IPS-NIHi7 (cell line): Measurements from ENCODE around the gene MRPL9.

ENCODE experiments used
- DNase-seq: peaks from one replicate; pipeline ENCODE4 v3.0.0; 2012; ENCODE audit warnings: mixed read lengths; ENCODE audit errors: extremely low spot score

Gene MRPL9

DNA sequence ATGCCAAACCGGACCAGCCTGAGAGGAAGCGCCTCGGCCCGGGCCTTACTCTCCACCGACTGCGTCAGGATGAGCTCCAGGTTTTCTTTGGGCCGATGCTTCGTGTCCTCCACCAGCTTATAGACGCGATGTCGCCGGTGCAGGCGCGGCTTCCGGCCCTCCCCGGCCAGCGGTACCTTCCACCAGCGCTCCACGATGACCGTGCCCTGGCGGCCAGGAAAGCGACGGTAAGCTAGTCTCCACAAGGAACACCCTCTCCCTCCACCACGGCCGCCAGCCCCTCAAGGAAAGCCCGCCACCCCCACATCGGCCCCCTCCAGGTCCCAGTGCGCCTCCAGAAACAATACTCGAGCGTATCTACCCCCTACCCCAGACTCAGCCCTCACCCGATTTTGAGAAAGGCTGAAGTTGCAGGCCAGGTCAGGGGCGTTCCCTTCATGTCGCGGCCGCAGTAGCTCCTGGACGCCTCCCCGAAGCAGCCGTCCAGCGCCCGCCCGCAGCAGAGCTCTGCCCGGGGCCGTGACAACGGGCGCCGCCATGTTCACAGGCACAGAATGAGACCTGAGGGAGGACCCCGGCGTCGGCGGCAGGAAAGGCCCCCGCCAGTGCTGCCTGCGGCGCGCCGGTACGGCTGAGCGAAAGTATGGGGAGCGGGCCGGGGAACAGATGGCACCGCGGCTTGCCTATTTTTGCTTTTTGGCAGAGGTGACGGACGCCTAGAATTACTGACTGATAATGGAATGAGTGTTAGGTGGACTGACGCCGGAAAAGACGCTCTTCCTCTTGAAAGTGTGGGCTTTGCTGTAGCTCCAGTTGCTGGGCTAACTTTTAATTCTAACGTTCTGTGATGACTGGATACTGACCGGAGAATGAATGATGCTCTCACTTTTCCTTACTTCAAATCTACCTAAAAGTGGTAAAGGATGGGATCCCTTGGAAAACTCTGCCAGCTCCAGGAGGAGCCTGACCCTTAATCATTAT is at the start of gene MRPL9:
MRPL9 (minus strand) TSS at position 556 of the 981 bp plus-strand sequence; CDS start at position 539, 17 bp downstream.
- peak; percentile 97 for DNase-seq

DNA sequence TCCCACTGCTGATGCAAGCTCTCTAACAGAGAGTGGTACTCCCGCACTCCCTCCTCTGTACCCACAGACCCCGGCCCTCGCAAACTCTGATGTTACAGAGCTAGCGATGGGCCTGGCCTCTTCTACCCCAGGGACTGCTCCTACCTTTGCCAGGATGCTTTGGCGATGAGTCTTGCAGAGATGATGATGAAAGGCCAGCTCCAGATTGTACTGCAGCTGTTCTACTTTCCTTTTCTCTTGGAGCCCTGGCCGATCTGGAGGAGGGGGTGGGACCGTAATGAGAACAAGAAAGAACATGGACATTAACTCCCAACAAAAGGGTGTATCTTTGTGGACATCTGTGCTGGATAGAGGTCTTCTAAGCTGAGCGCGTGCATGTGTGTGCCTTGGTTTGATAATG is 47.9 kb upstream of the MRPL9 start:
- no peak for DNase-seq

DNA sequence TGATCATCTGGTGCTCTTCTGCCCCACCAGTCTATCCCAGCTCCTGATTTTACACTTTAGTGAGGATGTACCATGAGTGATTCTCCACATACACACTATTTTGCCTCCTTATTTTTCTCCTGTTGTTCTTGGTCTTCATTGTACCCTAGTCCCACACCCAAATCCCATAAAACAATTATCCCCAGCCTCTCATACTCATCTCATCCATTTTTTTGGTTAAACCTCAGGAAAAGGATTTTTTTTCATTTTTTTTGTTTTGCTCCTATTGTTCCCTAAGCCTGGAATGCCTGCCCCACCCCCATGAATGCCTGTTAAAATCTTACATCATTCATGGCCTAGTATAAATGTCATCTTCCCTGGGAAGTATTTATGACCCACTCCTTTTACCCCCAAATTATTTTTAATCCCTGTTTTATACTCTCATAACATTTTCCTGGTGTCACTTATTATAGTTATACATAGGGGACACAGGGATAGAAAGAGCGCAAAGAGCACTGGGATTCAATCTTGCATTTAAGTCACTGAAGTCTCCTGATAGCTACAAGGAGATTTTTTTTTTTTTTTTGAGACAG is 46.8 kb upstream of the MRPL9 start:
- no peak for DNase-seq

GRCh38 chr1:151809290-151809984 is 46.1 kb upstream of the MRPL9 start:
- no peak for DNase-seq

- no peak for DNase-seq
Measured at GRCh38 chr1:151807766-151808165, 44.5 kb upstream of the MRPL9 start.

DNA sequence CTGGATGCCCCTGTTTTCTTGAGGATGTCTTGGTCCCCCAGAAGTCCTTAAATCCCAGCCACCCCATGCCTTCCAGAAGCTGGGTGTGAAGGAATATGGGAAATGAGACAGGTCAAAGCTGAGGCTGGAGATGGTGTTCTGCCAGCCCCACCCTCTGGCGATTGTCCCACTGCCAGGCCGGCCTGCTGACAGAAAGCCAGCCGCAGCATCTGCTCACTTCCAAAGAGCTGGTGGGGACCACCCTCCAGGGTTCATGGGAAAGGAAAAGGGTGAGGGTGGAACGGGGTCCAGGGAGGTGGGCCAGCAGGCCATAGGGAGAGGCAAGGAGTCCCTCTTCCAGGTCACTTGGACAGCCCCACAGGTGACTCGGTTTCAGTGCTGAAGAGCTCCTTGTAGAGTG is 43.8 kb upstream of the MRPL9 start:
- no peak for DNase-seq

DNA sequence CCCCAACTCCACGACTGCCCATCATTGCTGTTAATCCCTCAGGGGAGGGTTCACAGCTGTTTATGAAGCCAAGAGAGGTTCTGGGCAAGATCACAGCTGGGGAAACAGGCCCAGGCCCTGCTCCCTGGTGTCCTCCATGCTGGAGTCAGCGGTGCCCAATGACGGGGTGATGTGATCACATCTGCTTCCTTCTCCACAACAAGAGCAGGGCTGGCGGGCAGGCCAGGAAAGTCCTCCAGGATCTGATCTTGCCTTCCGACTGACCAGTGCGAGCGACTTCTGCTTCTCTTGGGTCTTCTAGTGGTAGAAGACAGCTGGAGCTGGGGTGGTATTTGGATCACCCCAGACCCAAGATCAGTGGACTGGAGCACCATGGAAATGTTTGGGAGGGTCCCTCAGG is 42.9 kb upstream of the MRPL9 start:
- no peak for DNase-seq

GRCh38 chr1:151805066-151805820 is 41.9 kb upstream of the MRPL9 start, which contains the start of gene LINGO4:
Gene LINGO4, minus strand, starts transcription at chr1:151805419. Its CDS starts 2,715 bp downstream, at chr1:151802704.
- DNase-seq, result no peak

GRCh38 chr1:151803915-151804314 is 40.6 kb upstream of the MRPL9 start:
- DNase-seq, result no peak

DNA sequence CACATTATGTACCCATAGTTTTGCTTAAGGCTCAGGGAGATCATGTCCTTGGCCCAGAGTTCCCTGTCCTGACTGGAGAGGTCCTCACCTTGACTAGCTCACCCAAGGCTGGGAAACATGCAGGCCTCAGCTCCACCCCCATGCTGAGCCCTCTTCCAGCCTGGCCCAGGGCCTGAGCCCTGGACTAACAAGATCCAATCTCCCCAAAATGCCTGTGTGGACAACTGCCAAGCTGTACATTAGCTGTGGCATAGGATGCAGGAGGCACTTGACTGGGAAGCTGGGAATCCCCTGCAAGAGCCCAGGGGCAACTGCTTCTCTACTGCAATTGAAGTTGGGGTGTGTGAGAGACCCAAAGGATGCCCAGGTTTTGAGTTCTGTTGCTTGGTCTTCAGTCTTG is 39.9 kb upstream of the MRPL9 start:
- DNase-seq, result no peak

GRCh38 chr1:151802372-151802771 is 39.1 kb upstream of the MRPL9 start:
- no peak for DNase-seq

- DNase-seq, result no peak
Measured at GRCh38 chr1:151801846-151802245, 38.5 kb upstream of the MRPL9 start.

GRCh38 chr1:151801310-151801820 is 38.1 kb upstream of the MRPL9 start:
- DNase-seq, result no peak

DNA sequence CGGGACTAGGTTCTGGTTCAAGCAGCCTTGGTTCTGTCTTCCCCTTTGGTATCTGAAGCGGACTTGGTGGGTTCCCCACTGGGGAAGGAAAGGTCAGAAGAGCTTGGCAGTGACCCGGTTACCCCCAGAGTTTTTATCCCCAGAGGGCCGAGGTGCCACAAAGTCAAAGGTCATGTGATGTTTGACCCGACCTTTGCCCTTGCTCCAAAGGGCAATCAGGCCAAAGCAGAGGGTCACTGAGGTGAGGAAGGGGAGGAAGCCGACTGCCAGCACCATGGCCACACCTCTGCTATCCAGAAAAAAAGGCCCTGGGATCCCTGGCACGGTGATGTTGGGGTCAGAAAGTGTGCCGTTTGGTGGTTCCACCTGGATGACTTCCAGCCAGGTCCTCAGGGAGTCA is 37.5 kb upstream of the MRPL9 start:
- DNase-seq, result no peak

GRCh38 chr1:151799179-151800022 is 36.1 kb upstream of the MRPL9 start:
- no peak for DNase-seq

- DNase-seq, result no peak
Measured at GRCh38 chr1:151798571-151798970, 35.3 kb upstream of the MRPL9 start.

DNA sequence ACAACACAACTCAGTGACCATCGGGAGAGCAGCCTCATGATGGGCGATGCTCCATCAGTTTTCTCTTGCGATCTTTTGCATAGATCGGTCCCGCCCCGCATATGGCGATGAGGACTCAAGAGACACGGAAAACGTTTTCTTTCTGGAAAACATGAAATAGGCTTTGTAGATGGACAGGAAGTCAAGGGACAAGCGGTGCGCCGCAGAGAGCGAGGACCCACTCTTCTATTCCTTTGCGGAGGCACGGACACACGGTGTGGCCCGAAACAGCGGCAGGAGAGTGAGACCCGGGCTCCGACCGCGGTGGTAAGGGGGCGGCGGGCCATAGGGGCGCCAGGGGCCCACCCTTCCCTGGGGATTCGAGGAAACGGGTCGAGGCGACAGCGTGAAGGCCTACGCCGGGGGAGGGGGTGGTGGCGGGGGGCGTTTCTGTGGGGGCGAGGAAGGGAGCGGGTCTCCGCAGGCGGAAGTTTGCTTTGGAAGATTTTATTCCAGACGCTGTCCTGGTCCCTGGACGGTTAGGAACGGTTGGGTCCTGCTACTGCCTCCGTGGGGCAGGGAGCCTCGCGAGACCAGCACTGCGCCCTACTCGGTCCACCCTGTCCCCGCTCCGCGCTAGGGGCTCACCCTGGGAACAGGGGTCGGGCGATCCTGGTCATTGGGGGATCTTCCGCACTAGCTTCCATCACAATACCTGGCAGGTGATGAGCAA is 27.8 kb upstream of the MRPL9 start:
- DNase-seq, result no peak

DNA sequence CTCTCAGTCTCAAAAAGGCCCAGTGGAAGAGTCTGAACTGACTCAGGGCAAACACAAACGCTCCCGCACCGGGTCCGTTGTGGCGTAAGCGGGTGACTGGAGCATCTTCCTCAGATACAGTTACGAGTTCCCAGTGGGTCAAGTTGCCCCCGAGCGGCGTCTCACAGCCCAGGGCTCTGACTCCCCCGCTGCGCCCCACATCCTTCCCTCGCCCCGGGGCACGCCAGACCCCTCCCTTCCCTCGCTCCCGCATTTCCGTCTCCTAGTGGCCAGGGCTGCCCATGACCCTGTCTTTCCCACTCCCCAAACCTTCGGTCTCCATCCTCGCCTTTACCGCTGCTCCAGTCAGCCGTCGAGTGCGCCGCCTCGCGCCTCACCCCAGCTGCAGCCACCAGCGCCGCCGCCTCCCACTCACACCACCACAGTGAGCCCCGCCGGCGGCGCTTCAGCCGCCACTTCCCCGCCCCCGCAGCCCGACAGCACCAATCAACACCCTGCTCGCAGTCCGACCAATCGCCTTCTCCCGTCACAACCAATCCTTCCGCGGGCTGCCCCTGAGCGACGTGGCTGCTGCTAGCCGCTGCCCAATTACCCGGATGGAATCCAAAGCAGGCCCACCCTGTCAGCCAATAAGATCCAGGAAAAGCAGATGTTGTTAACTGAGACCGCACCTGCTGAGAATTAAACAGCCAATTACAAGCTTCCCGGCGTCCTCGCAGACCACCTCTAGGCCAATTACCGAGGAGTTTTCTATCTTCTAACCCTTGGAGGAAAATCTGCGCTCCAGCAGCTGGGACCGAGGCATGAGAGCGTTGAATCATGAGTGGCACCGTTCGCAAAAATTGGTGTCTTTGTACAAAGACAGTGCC is 27.0 kb upstream of the MRPL9 start, which contains the start of gene TDRKH:
TDRKH (minus strand) TSS at position 430 of the 869 bp plus-strand sequence. CDS start 7,478 bp downstream, outside the sequence.
- peak; percentile 100 for DNase-seq

DNA sequence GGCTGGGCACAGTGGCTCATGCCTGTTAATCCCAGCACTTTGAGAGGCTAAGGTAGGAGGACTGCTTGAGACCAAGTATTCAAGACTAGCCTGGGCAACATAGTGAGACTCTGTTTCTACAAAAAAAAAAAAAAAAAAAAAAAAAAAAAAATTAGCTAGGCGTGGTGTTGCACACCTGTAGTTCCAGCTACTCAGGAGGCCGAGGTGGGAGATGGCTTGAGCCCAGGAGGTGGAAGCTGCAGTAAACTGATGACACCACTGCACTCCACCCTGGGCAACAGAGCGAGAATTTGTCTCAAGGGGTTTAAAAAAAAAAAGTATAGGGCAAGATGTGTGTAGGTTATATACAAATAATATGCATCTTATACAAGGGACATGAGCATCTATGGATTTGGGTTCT is 24.4 kb upstream of the MRPL9 start:
- no peak for DNase-seq
